ENCODE measurements around the gene TTC3. TPM values are rescaled to one million over a fixed set of nuclear protein-coding genes. Genes with fewer than 3 reads are reported as not detected.

Gene TTC3
- total and polyA plus RNA-seq, 10 of the 15 experiments (the other 5 are each of a cell fraction or from before 2014, with no cell fraction given) = 23.1 to 94.9 (median 72.7) TPM

DNA sequence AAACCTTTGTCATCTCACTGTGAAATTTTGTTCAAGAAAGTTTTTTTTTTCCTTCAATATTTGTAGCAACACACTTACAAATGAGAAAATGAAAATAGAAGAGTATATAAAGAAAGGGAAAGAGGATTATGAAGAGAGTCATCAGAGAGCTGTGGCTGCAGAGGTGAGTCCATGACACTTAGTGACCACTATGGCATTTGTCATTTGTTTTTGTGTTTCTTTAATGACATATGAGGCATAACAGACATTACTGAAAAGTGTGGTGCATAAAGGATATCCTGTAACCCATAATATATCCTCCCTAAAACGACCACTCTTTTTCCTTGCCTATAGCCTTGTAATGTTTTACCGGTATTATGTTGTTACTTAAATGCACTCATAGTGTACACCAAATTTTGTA is 113.9 kb downstream of the TTC3 start (continued):
- TF ChIP-seq, protein P1, sequence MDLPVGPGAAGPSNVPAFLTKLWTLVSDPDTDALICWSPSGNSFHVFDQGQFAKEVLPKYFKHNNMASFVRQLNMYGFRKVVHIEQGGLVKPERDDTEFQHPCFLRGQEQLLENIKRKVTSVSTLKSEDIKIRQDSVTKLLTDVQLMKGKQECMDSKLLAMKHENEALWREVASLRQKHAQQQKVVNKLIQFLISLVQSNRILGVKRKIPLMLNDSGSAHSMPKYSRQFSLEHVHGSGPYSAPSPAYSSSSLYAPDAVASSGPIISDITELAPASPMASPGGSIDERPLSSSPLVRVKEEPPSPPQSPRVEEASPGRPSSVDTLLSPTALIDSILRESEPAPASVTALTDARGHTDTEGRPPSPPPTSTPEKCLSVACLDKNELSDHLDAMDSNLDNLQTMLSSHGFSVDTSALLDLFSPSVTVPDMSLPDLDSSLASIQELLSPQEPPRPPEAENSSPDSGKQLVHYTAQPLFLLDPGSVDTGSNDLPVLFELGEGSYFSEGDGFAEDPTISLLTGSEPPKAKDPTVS (IDR thresholded peaks at IDR 0.05; ENCODE audit: low read depth, low read length) = no peak
- TF ChIP-seq RCOR1 (conservative IDR thresholded peaks at IDR 0.05; ENCODE audit: low read depth, low read length) (no peak), ELK1 (IDR thresholded peaks at IDR 0.05; ENCODE audit: low read depth, low read length) (no peak), CTCF (IDR thresholded peaks at IDR 0.05 in 2 of 3, conservative IDR thresholded peaks at IDR 0.05 in 1 of 3; ENCODE audit: control insufficient read depth in 2 of 3, extremely low read depth in 1 of 3, insufficient read depth in 1 of 3, low read depth in 3 of 3, low read length in 3 of 3) (no peak), CBX3 (IDR thresholded peaks at IDR 0.05; ENCODE audit: borderline replicate concordance, low read depth) (no peak), ATF7 (IDR thresholded peaks at IDR 0.05; ENCODE audit: low read depth) (no peak), HDAC6 (IDR thresholded peaks at IDR 0.05; ENCODE audit: unreplicated experiment) (no peak), SP1 (IDR thresholded peaks at IDR 0.05; ENCODE audit: low read depth, low read length) (no peak), MAX (IDR thresholded peaks at IDR 0.05; ENCODE audit: low read depth, low read length) (no peak), PAX8 (IDR thresholded peaks at IDR 0.05) (no peak), EGR1 (IDR thresholded peaks at IDR 0.05; ENCODE audit: borderline replicate concordance in 1 of 2, low read depth in 2 of 2, low read length in 2 of 2) (no peak), GATAD2B (conservative IDR thresholded peaks at IDR 0.05; ENCODE audit: low read depth) (no peak), LARP7 (IDR thresholded peaks at IDR 0.05) (no peak)

Data from GM12878 (cell line).